HG02884 (cell line): ENCODE data around the gene ATP1A4.
"Not testable (repeated sequence)": the region's sequence is repeated elsewhere in the genome, so short reads cannot be mapped to it uniquely, and the experiment has no call there.

Experiments used
- ATAC-seq: cut with Tn5 transposase; IDR thresholded peaks from one replicate; pipeline ENCODE4 v1.9.1; 2021; ENCODE audit warnings: mild to moderate bottlenecking, moderate library complexity; ENCODE audit not compliant: unreplicated experiment

The ATP1A4 gene

DNA sequence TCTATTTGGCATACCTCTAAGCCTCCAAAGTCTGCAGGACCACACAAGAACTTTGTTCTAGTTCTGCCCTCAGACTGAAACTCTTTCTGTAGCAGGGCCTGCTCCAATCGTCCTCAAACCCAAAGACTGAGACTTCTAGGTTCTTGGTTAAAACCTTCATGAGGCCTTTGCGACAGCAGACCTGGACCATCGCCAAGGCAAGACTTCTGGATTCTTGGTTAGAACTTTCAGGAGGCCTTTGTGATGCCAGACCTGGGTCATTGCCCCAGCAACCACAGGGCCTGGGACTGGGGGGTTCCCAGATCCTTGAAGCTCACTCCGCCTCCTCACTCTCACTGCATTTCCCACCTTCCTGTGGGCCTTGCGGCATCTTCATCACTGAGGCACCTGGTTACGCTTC is at the start of gene ATP1A4:
Gene ATP1A4 (plus strand): TSS at position 301 of the 400 bp plus-strand sequence. CDS start 438 bp downstream, outside the sequence.
- no peak for ATAC-seq

DNA sequence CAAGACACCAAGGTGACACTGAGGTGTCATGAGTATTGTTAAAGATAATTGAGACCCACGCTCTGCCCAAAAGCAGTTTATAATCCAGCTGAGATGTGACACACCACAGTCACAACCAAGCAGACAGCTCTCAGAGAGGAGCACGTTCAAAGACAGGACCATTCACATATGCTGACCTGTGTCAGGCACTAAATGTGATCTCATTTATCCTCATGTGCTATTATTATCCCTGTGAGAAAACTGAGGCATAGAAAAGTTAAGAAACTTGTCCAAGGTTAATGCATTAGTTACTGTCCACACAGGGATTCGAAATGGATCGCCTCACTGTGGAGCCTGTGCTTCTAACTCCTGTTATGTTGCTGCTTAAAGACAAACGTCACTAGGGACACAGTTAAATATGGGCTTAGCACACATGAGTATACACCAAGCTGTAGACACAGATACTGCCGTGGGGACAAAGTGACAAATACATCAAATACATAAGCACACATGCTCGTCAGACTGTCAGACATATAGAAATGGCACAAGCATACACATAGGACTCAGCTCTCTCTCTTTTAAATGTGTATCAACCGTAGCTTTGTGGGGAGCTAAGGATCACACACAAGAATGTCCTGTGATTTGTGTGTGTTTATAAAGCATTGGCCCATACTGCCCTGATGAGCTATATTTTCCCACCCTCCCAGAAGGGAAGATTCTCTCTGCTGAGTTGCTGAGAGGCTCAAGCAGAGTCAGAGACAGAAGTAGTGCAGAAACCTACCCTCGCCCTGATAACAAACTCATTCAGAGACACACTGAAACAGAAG is 49.5 kb upstream of the ATP1A4 start:
- no peak for ATAC-seq

GRCh38 chr1:160103658-160104408 is 47.6 kb upstream of the ATP1A4 start:
- no peak for ATAC-seq

DNA sequence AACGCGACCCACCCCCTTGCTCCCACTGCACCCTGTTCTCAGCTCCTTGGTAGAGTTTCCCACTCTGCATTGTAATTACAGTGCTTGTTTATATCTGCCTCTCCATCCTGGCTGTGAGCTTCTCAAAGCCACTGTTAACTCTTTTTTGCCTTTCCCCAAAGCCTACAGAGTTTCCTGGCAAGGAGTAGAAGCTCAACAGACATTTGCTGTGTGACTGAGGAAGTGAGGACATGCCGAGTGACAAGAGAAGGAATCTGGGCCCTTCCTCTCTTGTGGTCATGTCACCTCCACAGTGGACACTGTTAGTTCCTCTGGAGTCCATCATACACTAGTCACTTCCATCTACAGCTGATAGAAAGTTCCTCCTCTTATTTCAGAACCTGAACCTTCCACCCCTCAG is 46.9 kb upstream of the ATP1A4 start:
- ATAC-seq, result no peak

GRCh38 chr1:160105155-160105554 is 46.2 kb upstream of the ATP1A4 start:
- ATAC-seq, result no peak

DNA sequence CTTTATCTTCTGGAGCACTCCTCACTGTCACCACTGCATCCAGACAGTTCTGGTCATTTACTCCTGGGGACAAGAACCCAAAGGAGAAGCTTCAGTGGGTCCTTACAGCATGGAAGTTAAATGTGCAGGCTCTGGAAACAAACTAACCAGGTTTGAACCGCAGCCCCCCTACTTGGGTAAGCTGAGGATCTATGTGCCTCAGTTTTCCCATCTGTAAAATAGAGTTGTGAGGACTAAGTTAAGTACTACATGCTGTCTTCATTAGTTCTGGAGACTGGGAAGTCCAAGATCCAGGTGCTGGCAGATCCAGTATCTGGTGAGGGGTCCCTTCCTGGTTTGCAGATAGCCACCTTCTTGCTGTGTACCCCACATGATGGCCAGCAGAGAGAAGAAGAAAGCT is 43.9 kb upstream of the ATP1A4 start:
- no peak for ATAC-seq

GRCh38 chr1:160108888-160109662 is 42.3 kb upstream of the ATP1A4 start:
- no peak for ATAC-seq

- no peak for ATAC-seq
These were observed 41.7 kb upstream of the ATP1A4 start for GRCh38 chr1:160109686-160110085.

DNA sequence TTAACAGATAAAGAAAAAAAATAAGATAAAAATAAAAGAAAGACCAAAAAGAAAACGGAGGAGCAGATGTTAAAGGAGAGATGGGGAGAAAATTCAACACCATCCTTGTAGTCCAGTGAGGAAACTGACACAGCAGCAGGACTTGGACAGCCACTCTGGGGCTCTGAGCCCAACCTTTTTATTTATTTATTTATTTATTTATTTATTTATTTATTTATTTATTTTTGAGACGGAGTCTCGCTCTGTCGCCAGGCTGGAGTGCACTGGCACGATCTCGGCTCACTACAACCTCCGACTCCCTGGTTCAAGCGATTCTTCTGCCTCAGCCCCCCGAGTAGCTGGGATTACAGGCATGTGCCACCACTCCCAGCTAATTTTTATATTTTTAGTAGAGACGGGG is 39.9 kb upstream of the ATP1A4 start:
- ATAC-seq, result not testable (repeated sequence)

DNA sequence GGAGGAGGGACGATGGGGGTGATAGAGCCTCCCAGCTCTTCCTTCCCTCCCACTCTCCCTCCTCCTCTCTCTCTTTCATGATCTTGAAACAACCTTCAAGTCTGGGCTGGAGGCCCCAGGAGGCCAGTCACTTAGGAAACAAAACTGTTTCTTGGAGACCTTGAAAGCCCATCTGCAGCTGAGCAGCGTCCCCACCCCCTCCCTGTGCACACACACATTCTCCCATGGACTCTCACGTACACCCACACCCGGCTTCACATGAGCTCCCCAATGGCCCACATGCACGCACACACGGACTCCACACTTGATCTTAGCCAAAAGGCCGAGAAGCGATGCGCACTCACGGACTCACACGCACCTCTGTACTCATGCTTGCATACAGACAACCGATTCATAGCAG is 39.0 kb upstream of the ATP1A4 start:
- ATAC-seq, result no peak

DNA sequence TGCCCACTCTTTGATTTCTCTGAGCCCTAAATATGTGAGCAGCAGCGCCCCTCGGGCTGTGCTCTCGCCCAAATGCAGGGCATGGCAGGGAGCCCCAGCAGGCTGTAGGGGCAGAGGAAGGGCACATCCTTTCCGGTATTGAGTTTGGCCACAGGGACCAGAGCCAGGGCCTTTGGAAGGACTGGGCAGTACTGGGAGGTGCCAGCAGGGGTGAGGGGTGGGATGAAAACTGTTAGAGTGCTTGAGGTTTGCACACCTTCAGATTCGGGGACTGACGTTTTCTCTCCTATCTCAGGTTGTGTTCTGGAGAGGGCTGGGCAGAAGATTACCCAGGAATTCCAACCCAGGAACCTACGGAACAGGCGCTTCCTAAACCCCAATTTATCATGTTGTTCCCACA is 38.0 kb upstream of the ATP1A4 start:
- ATAC-seq, result no peak

GRCh38 chr1:160114085-160114484 is 37.3 kb upstream of the ATP1A4 start:
- ATAC-seq, result no peak

DNA sequence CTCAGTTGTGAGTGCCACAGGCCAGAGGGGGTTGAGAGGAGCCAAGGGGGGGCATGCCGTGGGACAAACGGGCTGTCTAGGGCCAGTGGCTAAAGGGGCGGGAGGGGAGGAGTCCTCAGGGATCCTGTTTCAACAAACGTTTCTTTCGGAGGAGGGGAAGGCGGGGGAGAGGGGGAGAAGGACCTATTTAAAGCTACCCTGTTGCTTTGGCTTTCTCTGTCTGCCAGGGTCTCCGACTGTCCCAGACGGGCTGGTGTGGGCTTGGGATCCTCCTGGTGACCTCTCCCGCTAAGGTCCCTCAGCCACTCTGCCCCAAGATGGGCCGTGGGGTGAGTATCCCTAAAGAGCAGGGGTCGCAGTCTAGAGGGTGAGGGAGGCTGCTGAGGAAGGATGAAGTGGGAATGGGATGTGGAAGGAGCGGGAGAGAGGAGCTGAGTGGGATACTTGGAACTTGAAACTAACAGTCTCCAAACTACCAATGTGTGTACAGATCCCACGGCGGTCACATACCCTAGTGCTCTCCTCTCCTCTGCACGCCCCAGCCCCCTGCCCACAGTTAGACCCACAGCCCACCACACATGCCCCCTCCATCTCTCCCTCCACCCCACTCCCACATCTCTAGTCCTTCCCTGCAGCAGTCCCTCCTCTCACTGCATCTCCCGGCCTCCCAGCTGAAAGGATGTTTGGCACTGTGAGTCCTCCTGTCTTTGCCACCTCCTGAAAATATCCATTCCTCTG is 35.7 kb upstream of the ATP1A4 start, which contains the start of gene ATP1A2:
Gene ATP1A2 (plus strand): TSS at position 215 of the 738 bp plus-strand sequence. CDS start 103 bp downstream, at position 318.
- ATAC-seq, result no peak

DNA sequence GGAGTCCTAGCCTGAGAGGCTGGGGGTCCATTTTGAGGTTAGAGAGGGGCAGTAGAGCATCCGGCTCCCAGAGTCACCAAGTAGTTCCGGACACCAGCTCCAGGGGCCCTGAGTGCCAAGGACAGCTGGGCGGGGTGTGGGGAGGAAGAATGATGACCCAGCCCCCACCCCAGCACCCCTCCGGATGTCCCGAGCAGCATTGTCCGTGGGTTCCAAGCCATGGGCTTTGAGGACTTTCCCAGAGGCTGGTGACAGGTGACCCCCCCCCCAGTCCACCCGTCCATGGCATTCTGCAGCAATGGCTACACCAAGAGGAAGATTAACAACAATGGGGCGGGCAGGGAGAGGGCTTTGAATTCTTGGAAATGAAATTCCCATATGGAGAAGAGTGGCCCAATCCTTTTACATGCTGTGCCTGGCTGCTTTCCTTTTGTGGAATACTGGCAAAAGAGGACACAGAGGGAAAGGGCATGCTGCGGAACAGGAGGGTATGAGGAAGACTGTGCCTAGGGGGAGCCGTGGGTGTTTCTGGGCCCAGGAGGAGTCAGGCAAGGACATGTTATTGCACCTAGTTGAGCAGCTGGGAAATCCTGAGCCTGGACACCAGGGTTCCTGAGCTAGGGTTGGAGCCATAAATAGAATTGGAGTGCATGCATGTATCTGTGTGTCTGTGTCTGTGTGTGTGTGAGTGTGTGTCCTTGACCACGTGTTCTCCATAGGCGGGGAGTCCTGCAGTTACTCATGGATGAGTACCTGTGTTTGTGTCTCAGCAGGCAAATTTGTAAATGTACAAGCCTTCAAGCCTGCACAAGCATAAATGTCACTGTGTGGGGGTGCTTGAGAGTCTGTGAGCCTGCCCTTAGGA is 34.9 kb upstream of the ATP1A4 start:
- ATAC-seq, result no peak

- no peak for ATAC-seq
These were observed 34.1 kb upstream of the ATP1A4 start for GRCh38 chr1:160117300-160117699.

GRCh38 chr1:160117709-160118183 is 33.7 kb upstream of the ATP1A4 start:
- no peak for ATAC-seq

GRCh38 chr1:160118928-160119327 is 32.5 kb upstream of the ATP1A4 start:
- no peak for ATAC-seq

DNA sequence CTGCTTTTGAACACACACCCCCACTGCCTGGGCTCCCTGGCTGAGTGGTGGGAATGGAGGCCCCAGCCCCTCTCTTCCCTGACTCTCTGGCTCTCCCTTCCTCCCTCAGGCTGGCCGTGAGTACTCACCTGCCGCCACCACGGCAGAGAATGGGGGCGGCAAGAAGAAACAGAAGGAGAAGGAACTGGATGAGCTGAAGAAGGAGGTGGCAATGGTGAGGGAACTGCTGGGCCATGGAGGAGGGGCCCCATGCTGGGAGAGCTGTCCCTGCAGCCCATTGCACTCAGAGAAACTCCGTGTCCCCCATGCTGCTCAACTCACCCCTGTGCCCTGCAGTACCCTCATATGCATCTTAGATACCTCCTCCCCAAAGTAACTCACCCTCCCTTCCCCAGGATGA is 30.6 kb upstream of the ATP1A4 start:
- no peak for ATAC-seq

GRCh38 chr1:160121388-160121787 is 30.0 kb upstream of the ATP1A4 start:
- ATAC-seq, result no peak
